Prostate gland (tissue), 2 donors: ENCODE data around the gene CP.

Experiments used
- POLR2A ChIP-seq: fragments of 450-650 bp; IDR thresholded peaks from one replicate; pipeline ENCODE4 v1.6.1; 2016; ENCODE audit warnings: antibody characterized with exemption, mild to moderate bottlenecking
- TF ChIP-seq, protein P1 (sequence below), 4 experiments: fragments of 200-600 bp in 2 of 4; fragments of 450-650 bp in 2 of 4; sonication (generic) in 2 of 4; IDR thresholded peaks; 1 replicate in 3 of 4; 2 replicates in 1 of 4; pipeline ENCODE4 v1.5.1; 2016 to 2019; ENCODE audit warnings: antibody characterized with exemption in 4 of 4, mild to moderate bottlenecking in 2 of 4, moderate library complexity in 2 of 4

- TF ChIP-seq POLR2A = no peak
- TF ChIP-seq, protein P1, sequence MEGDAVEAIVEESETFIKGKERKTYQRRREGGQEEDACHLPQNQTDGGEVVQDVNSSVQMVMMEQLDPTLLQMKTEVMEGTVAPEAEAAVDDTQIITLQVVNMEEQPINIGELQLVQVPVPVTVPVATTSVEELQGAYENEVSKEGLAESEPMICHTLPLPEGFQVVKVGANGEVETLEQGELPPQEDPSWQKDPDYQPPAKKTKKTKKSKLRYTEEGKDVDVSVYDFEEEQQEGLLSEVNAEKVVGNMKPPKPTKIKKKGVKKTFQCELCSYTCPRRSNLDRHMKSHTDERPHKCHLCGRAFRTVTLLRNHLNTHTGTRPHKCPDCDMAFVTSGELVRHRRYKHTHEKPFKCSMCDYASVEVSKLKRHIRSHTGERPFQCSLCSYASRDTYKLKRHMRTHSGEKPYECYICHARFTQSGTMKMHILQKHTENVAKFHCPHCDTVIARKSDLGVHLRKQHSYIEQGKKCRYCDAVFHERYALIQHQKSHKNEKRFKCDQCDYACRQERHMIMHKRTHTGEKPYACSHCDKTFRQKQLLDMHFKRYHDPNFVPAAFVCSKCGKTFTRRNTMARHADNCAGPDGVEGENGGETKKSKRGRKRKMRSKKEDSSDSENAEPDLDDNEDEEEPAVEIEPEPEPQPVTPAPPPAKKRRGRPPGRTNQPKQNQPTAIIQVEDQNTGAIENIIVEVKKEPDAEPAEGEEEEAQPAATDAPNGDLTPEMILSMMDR (IDR thresholded peaks at IDR 0.05) = no peak
Measured at GRCh38 chr3:149251186-149251585, 29.6 kb upstream of the CP start.
